ENCODE measurements around the gene TXNRD1. TPM values are rescaled to one million over a fixed set of nuclear protein-coding genes. Genes with fewer than 3 reads are reported as not detected.

The TXNRD1 gene
- total and polyA plus RNA-seq, 12 donors = 53.9 to 487 (median 290) TPM

- peak in 2 of 7 donors; percentile 6 to 38 for DNase-seq
- no peak overlapping the region for H3K27ac ChIP-seq
- no peak overlapping the region for H3K4me3 ChIP-seq
- H3K9me3 ChIP-seq (replicated peaks in 1 of 3) = no peaks in the 10 kb centered on the region
- no peaks in the 10 kb centered on the region for H3K36me3 ChIP-seq (replicated peaks in 1 of 2)
- TF ChIP-seq POLR2A (IDR thresholded peaks at IDR 0.05) (no peak), CTCF (IDR thresholded peaks at IDR 0.05) (no peak)
- intact Hi-C loops (cut with DNase I) = loop anchor here (10.0 kb wide), 2 partner anchors 488 to 678 kb away; no protein-coding TSS in a partner anchor
- peaks cover 0 to 5% of the 10 kb centered on the region in 2 donors for H3K4me1 ChIP-seq (replicated peaks in 1 of 2)
- 85 to 89% (median 86%) methylated on average over 17 to 18 of the region's 18 CpGs for whole genome bisulfite sequencing, 4 donors
- no peaks in the 10 kb centered on the region for H3K27me3 ChIP-seq
These were observed 161.3 kb downstream of the TXNRD1 start for GRCh38 chr12:104376650-104377513.

- H3K36me3 ChIP-seq (replicated peaks in 1 of 2) = no peaks in the 10 kb centered on the region
- no peak overlapping the region for H3K4me3 ChIP-seq
- peaks cover 0 to 8% of the 10 kb centered on the region in 2 donors for H3K4me1 ChIP-seq (replicated peaks in 1 of 2)
- DNase-seq = peak in 1 of 7 donors; percentile 25
- WGBS, 4 donors = 66 to 74% (median 67%) methylated on average over 5 of the region's 5 CpGs
- no peaks in the 10 kb centered on the region for H3K9me3 ChIP-seq (replicated peaks in 1 of 3)
- TF ChIP-seq POLR2A (IDR thresholded peaks at IDR 0.05) = no peak
- TF ChIP-seq CTCF (IDR thresholded peaks at IDR 0.05) = no peak
- no peak overlapping the region for H3K27ac ChIP-seq
- no peaks in the 10 kb centered on the region for H3K27me3 ChIP-seq
- intact Hi-C loops (cut with DNase I) = loop anchor here (10.0 kb wide), 2 partner anchors 487 to 677 kb away; no protein-coding TSS in a partner anchor
These were observed 161.9 kb downstream of the TXNRD1 start for GRCh38 chr12:104377514-104377812.

- H3K9me3 ChIP-seq (replicated peaks in 1 of 3) = no peaks in the 10 kb centered on the region
- H3K4me1 ChIP-seq (replicated peaks in 1 of 2) = peaks cover 0 to 8% of the 10 kb centered on the region in 2 donors
- no peak for DNase-seq
- 83 to 91% (median 89%) methylated on average over 4 of the region's 4 CpGs for WGBS, 4 donors
- TF ChIP-seq CTCF (IDR thresholded peaks at IDR 0.05) (no peak), POLR2A (IDR thresholded peaks at IDR 0.05) (no peak)
- no peaks in the 10 kb centered on the region for H3K27me3 ChIP-seq
- H3K4me3 ChIP-seq = no peak overlapping the region
- no peak overlapping the region for H3K27ac ChIP-seq
- no peaks in the 10 kb centered on the region for H3K36me3 ChIP-seq (replicated peaks in 1 of 2)
- intact Hi-C loops (cut with DNase I) = loop anchor here (10.0 kb wide), 2 partner anchors 486 to 676 kb away; no protein-coding TSS in a partner anchor
These were observed 162.8 kb downstream of the TXNRD1 start for GRCh38 chr12:104378427-104378826.

GRCh38 chr12:104381341-104381730 is 165.8 kb downstream of the TXNRD1 start:
- Histone ChIP-seq H3K27ac (no peak overlapping the region), H3K4me3 (no peak overlapping the region), H3K36me3 (replicated peaks in 1 of 2) (no peaks in the 10 kb centered on the region), H3K27me3 (no peaks in the 10 kb centered on the region), H3K4me1 (replicated peaks in 1 of 2) (peaks cover 0 to 8% of the 10 kb centered on the region in 2 donors), H3K9me3 (replicated peaks in 1 of 3) (no peaks in the 10 kb centered on the region)
- DNase-seq = no peak
- TF ChIP-seq POLR2A (IDR thresholded peaks at IDR 0.05) (no peak), CTCF (IDR thresholded peaks at IDR 0.05) (no peak)
- 41 to 52% (median 47%) methylated on average over 2 of the region's 2 CpGs for WGBS, 4 donors
- intact Hi-C loops (cut with DNase I) = loop anchor here in 1 of 2 donors (5.0 kb wide), 2 partner anchors 76 to 491 kb away; partner anchors contain the start of gene CHST11
